Loucy (cell line): Measurements from ENCODE around the gene LRIG3.

Experiments
- EZH2phosphoT487 ChIP-seq: fragments of 200-600 bp; IDR thresholded peaks from 2 replicates; pipeline ENCODE4 v1.6.1; 2018; ENCODE audit warnings: antibody characterized with exemption, mild to moderate bottlenecking, moderate library complexity, borderline replicate concordance
- TF ChIP-seq, protein P1 (sequence below): fragments of 200-600 bp; sonication (generic); conservative IDR thresholded peaks from 2 replicates; pipeline ENCODE4 v1.5.1; 2014; ENCODE audit warnings: mild to moderate bottlenecking, antibody characterized with exemption, low read length

DNA sequence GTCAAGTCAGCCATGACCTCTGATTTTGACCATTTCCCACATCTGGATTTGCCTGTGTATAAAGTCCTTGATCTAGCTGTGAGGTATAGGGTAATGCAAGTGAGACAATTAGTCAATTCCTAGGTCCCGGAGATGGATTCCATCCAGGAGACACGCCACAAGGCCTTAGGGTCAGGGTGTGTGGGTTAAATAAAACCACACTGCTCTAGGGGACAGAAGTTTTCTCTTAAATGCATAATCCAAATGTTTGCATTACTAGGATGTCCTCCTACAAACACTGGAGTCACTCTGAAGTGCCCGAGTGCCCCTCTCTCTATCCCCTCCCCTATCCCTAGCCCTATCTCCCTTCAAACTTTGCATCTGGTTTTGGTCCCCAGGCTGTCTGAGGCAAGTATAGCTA, 26.8 kb downstream of the LRIG3 start:
- TF ChIP-seq, protein P1, sequence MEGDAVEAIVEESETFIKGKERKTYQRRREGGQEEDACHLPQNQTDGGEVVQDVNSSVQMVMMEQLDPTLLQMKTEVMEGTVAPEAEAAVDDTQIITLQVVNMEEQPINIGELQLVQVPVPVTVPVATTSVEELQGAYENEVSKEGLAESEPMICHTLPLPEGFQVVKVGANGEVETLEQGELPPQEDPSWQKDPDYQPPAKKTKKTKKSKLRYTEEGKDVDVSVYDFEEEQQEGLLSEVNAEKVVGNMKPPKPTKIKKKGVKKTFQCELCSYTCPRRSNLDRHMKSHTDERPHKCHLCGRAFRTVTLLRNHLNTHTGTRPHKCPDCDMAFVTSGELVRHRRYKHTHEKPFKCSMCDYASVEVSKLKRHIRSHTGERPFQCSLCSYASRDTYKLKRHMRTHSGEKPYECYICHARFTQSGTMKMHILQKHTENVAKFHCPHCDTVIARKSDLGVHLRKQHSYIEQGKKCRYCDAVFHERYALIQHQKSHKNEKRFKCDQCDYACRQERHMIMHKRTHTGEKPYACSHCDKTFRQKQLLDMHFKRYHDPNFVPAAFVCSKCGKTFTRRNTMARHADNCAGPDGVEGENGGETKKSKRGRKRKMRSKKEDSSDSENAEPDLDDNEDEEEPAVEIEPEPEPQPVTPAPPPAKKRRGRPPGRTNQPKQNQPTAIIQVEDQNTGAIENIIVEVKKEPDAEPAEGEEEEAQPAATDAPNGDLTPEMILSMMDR: no peak
- TF ChIP-seq EZH2phosphoT487: no peak
